IPS-NIHi7 (cell line): Measurements from ENCODE around the gene BOLA1.
"Not testable (repeated sequence)": the region's sequence is repeated elsewhere in the genome, so short reads cannot be mapped to it uniquely, and the experiment has no call there.

Source experiments
- DNase-seq: peaks from one replicate; pipeline ENCODE4 v3.0.0; 2012; ENCODE audit warnings: mixed read lengths; ENCODE audit errors: extremely low spot score

The BOLA1 gene, protein sequence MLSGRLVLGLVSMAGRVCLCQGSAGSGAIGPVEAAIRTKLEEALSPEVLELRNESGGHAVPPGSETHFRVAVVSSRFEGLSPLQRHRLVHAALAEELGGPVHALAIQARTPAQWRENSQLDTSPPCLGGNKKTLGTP

DNA sequence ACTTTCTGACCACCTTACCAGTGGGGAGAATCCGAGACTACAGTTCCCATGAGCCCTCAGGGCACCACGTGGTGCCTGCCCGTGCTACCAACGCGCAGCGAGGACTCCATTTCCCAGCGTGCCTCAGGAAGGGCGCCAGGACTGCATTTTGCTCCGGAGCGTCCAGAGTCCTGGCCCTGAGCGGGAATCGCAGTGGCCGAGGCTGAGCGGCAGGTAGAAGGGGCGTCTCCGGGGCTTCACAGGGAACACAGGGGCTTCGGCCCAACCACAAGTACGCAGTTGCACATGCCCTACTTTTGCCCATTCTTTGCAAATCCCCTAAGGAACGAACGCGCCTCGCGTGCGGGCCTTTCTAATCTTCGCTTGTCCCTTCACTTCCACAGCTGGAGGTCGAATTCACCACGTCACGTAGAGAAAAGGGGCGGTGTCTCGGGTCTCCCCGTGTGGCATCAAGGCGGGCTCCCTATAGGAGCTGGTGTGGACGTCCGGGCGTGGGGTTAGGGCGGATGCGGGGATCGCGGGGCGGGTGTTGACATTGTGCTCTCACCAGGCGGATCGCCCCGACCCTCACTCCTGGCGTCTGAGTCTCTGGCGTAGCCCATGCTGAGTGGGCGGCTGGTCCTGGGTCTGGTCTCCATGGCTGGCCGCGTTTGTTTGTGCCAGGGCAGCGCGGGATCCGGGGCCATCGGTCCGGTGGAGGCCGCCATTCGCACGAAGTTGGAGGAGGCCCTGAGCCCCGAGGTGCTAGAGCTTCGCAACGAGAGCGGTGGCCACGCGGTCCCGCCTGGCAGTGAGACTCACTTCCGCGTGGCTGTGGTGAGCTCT lies at the start of gene BOLA1:
Gene BOLA1 (plus strand): TSS at position 109 of the 825 bp plus-strand sequence. CDS start 492 bp downstream, at position 601.
- peak; percentile 96 for DNase-seq

DNA sequence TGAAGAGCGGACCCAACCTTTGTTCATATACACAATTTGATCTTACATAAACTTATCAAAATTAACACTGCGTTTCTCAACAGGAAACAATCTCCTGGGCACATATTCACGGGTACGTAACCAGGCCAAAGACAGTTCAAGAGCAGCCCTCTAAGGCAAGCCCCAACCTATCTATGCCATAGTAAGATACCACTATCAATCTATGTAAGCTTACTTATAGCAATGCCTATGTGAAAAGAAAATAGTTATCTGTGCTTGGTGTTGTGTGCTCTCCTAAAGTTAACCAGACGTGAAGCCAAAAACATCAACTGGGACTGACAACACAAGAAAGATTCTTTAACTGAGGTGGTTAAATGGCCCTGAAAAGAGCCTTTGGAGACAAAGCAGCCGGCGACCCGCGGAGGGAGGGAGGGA lies 49.4 kb upstream of the BOLA1 start:
- DNase-seq: no peak

DNA sequence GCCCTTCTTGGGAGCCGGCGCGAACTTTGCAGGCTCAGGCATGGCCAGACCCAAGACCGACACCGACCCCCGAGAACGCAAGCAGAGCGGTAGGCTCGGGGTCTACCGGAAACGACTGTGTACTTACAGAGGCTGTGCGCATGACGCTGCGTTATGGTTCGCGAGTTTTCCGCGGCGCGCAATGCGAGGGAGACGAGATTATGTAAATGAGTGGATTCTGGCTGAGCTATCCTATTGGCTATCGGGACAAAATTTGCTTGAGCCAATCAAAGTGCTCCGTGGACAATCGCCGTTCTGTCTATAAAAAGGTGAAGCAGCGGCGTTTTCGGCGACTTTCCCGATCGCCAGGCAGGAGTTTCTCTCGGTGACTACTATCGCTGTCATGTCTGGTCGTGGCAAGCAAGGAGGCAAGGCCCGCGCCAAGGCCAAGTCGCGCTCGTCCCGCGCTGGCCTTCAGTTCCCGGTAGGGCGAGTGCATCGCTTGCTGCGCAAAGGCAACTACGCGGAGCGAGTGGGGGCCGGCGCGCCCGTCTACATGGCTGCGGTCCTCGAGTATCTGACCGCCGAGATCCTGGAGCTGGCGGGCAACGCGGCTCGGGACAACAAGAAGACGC lies 48.5 kb upstream of the BOLA1 start:
- DNase-seq: not testable (repeated sequence)

DNA sequence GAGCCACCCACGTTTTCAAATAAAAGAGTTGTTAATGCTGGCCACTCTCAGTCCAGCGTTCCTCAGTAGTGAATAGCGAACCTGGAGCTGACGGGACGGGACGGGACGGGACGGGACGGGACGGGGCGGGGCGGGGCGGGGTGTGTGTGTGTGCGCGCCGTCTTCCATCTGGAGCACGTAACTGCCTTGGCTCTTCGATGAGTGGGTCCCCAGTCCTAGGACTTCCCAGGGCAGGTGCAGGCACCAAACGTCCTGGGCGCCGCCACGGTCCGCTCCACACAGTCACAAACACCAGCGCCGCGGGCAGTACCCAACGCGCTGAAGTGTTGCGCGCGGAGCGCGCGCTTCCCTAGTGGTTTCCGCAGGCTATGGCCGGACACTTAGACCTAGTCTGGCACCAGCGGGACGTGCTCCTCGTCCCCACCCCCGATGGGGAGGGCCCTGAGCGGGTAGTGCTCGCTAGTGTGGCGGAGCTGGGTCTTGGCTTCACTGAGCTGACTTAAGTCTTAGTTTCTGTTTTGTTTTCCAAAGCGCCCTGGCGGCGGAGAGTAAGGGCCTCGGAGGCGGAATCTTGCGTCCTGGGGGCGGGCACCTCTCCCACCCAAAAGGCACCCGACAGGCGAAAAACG lies 47.7 kb upstream of the BOLA1 start:
- DNase-seq: not testable (repeated sequence)

DNA sequence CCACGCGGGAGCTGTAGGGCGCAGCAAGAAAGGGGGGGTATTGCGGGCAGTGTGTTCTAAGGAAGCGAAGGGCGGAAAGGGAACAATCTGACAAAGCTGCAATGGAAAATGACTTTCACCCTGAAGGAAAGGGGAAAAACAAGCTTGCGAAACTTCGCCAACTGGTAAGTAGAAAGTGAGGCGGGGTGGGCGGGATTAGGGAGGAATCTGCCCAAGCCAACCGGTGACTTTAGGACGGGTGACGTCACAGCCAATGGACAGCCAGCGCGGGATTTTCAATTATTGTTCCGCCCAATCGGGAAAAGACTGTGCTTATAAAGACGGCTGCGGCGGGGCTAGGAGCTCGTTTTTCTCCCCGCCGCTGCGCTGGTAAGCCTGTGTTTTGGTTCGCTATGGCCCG lies 47.1 kb upstream of the BOLA1 start:
- not testable (repeated sequence) for DNase-seq

DNA sequence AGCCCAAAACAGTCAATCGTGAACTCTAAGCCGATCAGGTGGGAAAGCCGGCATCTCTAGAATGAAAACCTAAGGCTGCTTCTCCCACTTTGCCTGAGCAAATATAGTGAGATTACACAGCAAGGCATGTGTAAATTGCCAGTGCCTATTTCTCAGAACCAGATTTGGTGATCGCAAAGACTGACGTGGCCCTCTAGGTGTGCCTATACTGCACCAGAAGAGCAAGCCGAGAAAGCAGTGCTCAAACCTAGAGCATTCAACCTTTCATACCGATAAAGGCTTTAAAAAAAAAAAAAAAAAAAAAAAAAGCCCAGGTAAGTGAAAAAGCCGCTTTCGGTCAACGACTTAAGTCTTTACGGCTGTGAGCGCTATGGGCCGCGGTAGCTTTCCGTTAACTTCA lies 39.1 kb upstream of the BOLA1 start:
- not testable (repeated sequence) for DNase-seq

DNA sequence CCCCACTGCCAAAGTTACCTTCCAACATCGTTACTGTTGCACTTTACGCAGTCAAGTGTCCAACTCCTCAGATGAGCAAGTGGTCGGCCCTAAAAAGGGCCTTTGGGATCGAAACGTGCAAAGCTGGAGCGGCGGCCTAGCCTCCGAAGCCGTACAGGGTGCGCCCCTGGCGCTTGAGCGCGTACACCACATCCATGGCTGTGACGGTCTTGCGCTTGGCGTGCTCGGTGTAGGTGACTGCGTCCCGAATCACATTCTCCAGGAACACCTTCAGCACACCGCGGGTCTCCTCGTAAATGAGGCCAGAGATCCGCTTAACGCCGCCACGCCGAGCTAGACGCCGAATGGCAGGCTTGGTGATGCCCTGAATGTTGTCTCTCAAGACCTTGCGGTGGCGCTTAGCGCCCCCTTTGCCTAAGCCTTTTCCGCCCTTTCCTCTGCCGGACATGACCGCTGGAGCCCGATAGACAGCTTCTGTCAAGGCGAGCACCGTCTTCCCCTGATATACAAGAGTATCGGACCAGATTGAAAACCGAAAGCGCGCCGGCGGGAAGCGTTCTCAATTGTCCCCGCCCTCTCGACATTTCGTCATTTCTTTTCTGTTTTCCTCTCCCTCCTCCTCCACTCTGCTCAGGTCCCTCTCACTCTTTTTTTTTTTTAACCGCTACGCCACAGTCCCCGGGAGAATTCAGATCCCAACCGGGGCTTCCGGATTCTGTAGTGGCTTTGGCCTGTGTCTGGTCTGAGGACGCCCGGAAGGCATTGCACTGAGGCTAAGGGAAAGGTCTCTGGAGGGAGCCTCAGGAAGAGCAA lies 38.5 kb upstream of the BOLA1 start:
- DNase-seq: not testable (repeated sequence)

DNA sequence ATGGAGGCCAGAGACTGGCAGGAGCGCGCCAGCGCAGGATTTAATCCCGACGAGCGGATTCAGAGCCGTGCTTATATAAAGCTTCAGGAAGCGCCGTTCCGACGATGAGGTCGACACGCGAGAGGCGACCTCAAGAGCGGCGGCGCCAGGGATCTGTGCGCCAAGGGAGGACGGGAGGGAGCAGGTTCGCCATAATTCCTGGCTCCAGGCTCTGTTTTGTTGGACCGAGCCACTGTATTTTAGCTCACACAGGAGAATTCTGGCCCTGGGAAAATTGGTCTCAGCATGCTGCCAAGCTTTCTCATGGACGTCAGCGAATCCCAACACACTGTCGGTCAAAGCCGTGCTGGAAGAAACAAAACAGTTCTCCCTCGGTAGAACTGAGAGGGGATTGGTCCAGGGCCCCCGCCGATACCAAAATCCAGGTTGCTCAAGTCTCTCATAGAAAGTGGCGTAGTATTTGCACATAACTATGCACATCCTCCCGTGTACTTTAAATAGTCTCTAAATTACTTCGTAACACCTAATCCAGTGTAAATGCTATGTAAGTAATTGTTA lies 37.8 kb upstream of the BOLA1 start:
- DNase-seq: not testable (repeated sequence)

DNA sequence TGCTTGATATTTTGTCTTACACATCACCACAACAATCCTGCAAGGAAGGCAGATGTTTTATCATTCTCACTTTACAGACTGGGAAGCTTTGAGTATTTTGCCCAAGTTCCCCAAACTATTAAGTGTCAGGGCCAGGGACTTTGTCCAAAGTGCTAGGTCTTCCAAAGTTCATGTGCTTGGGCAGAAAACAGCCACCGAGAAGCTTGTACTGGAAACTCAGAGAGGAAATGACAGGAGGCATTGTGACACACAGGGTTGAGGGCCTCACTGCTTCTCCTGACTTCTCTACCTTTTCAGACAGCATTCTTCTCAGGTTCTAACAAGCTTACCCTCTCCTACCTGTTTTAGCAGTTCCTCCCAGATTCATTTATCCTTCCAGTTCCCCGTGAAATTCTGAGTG lies 32.5 kb upstream of the BOLA1 start:
- DNase-seq: not testable (repeated sequence)

DNA sequence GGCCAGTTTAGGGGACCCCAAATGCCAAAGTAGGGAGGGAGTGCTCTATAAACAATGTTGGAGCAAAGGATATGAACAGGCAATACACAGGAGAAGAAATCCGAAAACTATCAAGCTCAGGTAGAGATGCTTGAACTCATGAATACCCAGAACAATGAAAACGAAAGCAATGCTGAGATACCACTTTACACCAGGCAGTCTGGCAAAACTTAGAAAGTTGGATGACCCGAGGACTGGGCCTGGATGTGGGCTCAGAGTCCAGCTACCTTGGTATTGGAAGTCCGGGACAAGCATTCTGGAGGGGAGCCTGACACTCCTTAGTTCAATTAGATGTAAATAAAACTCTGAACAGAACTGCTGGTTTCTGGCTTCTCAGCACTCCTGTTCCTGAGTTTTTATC lies 26.3 kb upstream of the BOLA1 start:
- not testable (repeated sequence) for DNase-seq

DNA sequence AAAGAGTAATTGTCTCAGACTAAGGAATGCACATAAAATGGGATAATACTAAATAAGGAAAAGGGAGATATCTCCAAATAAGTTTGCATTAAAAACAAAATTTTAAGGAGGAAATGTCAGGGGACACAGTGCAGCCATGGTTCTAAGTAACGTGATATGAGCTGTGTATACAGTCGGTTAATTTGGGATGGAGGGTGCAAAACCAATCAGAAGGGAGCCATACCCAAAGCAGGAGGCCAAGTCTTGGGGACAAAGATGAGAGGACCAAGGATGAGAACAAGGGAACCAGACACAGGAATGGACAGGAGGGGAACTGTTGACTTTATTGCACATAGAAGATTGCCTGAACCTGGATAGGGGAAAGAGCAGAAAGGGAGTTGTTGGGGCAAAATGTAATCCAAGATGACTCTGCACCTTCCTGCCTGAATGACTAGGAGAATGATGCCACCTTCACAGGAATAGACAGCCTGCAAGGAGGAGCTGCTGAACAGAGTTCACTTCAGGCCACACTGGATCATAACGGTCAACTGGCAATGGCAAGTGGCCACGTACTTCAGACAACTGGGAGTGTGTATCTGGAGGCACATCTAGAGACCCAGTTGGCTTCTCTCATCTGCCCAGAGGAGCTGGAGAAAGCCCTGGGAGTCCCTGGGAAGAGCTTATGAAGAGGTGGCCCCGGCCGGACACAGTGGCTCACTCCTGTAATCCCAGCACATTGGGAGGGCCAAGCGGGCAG lies 22.0 kb upstream of the BOLA1 start:
- DNase-seq: no peak

DNA sequence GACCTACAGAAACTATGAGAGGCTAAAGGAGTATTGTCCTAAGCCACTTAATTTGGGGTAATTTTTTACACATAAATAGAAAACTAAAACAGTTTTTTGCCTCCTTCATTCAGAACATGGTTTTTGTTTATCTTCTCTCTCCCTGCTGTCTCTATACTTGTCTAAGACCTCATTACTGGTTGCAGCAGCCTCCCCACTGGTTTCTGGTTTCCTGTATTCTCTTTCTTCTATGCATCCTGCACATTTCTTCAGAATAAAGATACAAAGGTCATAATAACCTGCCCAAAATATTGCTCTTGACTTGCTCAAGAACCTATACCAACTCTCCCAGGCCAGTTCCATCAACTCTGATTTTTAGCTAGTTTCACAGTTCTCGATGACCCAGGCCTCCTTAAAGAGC lies 19.8 kb upstream of the BOLA1 start:
- DNase-seq: no peak

DNA sequence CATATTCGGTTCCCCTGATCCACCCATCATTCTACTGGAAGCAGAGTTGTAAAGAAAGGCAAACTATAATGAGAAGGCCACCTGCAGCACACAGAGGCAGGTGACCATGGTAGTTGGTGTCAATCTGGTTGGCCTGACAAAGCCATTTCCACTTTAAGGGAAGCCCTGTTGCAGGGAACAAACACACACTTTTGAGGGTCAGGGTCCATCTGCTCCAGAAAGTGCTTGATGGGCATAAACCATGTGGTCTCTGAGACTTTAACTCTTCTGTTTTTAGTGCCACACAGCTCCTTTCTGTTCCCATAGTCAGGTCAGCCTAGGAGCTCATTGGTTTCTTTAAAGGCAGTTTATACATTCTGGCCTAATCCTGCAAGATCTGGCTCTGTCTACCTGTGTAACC lies 17.5 kb upstream of the BOLA1 start:
- no peak for DNase-seq

DNA sequence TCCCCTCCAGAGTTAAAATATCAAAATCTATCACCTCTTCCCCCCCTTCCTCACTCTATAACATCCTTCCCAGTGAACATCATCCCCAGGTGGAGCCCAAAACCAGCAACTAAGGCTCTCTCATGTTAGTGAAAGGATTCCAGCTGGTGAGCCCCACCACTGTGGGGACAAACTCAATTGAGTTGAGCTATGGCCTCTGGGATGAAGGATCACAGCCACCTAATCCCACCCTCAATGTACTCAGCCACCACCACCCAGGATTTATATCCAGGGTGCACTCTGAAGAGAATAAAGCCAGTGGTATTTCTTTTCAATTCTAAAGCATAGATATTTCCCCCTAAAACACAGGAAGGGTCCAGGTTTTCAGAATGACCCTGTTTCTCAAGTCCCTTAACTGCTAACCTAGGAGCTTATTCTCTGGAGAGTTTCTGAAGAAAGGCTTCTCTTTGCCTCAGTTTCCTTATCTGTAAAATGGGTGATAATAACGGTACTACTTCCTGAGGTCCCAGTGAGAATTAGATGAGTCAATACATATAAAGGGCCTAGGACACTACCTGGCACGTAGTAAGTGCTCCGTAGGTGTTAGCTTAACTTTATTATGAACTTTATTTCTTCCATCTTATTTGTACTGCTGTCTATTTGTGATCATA lies 15.6 kb upstream of the BOLA1 start:
- DNase-seq: no peak

DNA sequence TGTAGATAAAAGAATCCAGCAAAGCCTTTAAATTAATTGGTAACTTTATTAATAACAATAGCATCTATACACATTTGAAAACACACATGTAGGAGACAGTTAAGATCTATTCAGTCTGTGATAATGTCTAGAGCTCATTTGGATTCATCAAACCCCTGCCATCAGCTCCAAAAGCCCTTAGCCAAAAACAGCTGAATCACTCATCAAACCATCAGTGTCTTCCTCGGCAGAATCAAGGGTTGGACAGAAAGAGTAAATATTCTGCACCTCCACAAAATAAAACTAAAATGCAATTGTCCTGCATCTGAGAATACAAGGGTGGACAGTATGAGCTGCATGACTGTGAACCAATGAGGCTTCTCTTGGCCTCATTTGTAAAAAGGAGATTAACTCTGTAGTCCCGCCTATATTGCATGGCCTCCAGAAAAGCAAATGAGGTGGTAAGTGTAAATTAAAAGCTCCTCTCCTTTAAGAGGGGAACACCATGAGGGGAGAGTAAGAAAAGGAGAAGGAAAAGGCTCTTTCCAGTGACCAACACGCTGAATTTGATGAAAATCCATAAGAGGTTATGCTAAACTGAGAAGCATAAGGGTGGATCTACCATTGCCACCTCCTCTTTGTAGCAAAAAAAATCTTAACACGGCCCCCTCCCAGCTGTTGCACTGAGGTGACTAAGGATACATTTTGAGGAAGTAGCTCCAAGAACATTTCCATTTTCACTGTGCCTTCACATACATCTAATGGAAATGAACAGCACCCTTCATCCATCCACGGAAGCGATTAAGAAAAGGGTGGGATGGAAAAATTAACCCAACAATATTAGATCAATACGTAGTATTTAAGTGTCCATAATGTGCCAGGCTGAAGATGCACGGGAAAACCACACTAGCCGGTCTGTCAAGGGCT lies 14.7 kb upstream of the BOLA1 start:
- DNase-seq: no peak

DNA sequence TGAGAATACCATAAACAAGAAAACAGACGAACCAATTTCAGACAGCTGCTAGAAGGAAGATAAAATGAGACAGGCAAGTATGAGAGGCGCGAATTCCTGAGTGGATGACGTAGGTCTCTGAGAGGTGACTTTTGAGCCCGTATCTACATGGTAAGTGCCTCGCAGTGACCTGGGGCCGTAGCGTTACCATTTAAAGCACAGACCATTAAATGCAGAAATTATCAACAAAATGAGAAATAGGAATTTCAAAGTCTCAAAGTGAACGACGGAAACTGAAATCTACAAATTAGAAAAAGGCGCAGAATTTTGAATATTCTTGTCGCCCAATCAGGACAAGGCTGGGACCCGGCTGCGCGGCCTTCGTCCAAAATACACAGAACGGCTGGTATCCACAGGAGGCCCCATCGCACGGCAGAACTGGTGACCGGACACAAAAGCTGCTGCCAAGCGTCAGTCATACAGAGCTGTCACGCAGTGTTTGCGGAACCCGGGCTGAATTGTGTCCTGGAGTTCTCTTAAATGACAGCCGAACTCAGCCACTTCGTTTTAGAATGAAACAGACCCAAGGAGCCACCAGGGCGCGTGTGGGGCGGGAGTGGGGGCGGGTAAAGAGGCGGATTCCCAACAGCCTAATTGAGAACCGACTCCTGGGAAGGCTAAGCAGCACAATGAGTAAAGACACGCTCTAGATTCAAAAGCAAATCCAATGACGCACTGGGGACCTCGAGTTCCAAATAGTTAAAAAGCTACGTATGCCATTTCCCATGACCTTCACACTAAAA lies 13.8 kb upstream of the BOLA1 start:
- no peak for DNase-seq

DNA sequence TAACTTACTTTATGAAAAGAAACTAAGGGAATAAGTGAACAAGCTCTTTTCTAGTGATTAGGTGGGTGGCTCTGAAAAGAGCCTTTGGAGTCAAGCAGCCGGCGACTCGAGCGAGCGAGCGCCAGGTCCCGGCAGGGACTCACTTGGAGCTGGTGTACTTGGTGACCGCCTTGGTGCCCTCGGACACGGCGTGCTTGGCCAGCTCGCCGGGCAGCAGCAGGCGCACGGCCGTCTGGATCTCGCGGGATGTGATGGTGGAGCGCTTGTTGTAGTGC lies 13.3 kb upstream of the BOLA1 start:
- DNase-seq: not testable (repeated sequence)

DNA sequence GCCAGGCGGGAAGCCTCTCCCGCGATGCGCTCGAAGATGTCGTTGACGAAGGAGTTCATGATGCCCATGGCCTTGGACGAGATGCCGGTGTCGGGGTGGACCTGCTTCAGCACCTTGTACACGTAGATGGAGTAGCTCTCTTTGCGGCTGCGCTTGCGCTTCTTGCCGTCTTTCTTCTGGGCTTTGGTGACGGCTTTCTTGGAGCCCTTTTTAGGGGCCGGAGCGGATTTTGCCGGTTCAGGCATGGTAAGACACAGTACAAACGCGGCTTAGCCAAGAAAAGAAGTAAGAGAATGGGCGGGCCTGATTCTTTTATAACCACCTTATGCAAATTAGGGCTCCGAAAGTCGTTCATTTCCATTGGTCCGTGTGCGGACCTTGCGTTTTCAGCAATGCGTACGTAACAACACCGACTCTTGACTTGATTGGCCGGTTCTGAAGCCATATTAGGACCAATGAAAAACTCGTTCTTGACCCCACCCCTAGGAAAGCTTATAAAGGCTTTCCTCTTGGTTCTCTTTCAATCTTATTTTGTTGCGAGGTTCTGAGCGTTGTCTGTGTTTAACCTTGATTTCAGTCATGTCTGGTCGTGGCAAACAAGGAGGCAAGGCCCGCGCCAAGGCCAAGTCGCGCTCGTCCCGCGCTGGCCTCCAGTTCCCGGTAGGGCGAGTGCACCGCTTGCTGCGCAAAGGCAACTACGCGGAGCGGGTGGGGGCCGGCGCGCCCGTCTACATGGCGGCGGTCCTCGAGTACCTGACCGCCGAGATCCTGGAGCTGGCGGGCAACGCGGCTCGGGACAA lies 12.8 kb upstream of the BOLA1 start:
- DNase-seq: peak; percentile 82
